ENCODE measurements around the gene ANTKMT.

The ANTKMT gene

GRCh38 chr16:763369-764183, 42.6 kb downstream of the ANTKMT start (continued):
- no peak for TF ChIP-seq ISL1 (CRISPR knock-in tag; IDR thresholded peaks at IDR 0.05)
- no peak for TF ChIP-seq RARB (CRISPR knock-in tag; IDR thresholded peaks at IDR 0.05)

DNA sequence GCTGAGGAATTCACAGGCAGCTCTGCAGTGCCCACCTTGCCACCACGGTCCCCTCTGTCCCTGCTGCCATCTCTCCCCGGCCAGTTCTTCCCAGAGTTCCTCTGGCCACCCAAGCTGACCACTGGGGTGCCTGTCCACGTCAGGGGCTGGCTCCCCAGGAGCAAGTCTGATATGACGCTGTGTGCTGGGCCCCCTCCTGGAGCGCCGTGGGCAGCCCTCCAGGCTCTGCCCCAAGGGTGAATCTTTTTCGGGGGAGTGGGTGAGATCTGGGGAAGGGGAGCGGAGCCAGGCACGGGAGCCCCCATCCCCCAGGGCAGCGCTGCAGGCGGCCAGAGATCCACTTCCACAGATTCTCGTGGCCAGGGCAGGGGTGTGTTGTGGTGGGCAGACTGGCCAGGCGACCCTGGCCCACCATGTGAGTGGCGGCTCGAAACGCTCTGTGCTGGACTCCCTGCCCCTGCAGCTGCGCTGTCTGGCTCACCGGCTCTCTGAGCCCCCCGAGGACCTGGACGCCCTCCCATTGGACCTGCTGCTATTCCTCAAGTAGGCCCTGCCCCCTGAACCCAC, 43.3 kb downstream of the ANTKMT start:
- TF ChIP-seq, protein P1, sequence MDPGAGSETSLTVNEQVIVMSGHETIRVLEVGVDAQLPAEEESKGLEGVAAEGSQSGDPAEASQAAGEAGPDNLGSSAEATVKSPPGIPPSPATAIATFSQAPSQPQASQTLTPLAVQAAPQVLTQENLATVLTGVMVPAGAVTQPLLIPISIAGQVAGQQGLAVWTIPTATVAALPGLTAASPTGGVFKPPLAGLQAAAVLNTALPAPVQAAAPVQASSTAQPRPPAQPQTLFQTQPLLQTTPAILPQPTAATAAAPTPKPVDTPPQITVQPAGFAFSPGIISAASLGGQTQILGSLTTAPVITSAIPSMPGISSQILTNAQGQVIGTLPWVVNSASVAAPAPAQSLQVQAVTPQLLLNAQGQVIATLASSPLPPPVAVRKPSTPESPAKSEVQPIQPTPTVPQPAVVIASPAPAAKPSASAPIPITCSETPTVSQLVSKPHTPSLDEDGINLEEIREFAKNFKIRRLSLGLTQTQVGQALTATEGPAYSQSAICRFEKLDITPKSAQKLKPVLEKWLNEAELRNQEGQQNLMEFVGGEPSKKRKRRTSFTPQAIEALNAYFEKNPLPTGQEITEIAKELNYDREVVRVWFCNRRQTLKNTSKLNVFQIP (CRISPR knock-in tag; IDR thresholded peaks at IDR 0.05; ENCODE audit: borderline replicate concordance, low read depth) = no peak
- no peak for TF ChIP-seq PPARA (CRISPR knock-in tag; IDR thresholded peaks at IDR 0.05; ENCODE audit: borderline replicate concordance)
- TF ChIP-seq, protein P2, sequence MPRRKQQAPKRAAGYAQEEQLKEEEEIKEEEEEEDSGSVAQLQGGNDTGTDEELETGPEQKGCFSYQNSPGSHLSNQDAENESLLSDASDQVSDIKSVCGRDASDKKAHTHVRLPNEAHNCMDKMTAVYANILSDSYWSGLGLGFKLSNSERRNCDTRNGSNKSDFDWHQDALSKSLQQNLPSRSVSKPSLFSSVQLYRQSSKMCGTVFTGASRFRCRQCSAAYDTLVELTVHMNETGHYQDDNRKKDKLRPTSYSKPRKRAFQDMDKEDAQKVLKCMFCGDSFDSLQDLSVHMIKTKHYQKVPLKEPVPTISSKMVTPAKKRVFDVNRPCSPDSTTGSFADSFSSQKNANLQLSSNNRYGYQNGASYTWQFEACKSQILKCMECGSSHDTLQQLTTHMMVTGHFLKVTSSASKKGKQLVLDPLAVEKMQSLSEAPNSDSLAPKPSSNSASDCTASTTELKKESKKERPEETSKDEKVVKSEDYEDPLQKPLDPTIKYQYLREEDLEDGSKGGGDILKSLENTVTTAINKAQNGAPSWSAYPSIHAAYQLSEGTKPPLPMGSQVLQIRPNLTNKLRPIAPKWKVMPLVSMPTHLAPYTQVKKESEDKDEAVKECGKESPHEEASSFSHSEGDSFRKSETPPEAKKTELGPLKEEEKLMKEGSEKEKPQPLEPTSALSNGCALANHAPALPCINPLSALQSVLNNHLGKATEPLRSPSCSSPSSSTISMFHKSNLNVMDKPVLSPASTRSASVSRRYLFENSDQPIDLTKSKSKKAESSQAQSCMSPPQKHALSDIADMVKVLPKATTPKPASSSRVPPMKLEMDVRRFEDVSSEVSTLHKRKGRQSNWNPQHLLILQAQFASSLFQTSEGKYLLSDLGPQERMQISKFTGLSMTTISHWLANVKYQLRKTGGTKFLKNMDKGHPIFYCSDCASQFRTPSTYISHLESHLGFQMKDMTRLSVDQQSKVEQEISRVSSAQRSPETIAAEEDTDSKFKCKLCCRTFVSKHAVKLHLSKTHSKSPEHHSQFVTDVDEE (CRISPR knock-in tag; IDR thresholded peaks at IDR 0.05) = no peak
- TF ChIP-seq ZNF565 (CRISPR knock-in tag; conservative IDR thresholded peaks at IDR 0.05; ENCODE audit: low read depth) = no peak
- TF ChIP-seq SNAI2 (CRISPR knock-in tag; IDR thresholded peaks at IDR 0.05) = no peak
- no peak; the same call in 2 of the 3 replicates for ATAC-seq

DNA sequence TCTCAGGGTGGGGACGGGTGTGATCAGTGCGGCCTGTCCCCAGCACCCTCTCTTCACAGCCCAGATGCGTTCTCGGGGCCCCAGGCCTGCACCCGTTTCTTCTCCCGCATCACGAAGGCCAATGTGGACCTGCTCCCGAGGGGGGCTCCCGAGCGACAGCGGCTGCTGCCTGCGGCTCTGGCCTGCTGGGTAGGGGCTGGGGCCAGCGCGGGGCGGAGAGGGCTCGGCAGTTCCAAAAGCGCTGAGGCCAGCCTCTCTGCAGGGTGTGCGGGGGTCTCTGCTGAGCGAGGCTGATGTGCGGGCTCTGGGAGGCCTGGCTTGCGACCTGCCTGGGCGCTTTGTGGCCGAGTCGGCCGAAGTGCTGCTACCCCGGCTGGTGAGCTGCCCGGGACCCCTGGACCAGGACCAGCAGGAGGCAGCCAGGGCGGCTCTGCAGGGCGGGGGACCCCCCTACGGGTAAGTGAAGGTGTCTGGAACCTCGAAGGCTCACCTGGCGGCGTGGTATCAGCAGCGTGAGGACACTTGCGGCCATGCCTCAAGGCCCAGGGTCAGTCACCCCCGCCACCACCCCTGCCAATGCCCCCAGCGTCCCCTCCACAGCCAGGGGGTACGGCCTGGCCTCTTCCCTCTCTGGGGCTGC, 44.0 kb downstream of the ANTKMT start:
- TF ChIP-seq ZNF8 (CRISPR knock-in tag; IDR thresholded peaks at IDR 0.05) (no peak), RARB (CRISPR knock-in tag; IDR thresholded peaks at IDR 0.05) (no peak), TCF4 (CRISPR knock-in tag; IDR thresholded peaks at IDR 0.05; ENCODE audit: borderline replicate concordance) (no peak), OSR1 (CRISPR knock-in tag; IDR thresholded peaks at IDR 0.05) (no peak), ZFP3 (CRISPR knock-in tag; IDR thresholded peaks at IDR 0.05) (no peak), GLIS3 (CRISPR knock-in tag; IDR thresholded peaks at IDR 0.05) (no peak), ZNF70 (CRISPR knock-in tag; IDR thresholded peaks at IDR 0.05) (no peak), BACH2 (CRISPR knock-in tag; IDR thresholded peaks at IDR 0.05; ENCODE audit: borderline replicate concordance) (no peak), ZNF565 (CRISPR knock-in tag; conservative IDR thresholded peaks at IDR 0.05; ENCODE audit: low read depth) (no peak)
- TF ChIP-seq, protein P3, sequence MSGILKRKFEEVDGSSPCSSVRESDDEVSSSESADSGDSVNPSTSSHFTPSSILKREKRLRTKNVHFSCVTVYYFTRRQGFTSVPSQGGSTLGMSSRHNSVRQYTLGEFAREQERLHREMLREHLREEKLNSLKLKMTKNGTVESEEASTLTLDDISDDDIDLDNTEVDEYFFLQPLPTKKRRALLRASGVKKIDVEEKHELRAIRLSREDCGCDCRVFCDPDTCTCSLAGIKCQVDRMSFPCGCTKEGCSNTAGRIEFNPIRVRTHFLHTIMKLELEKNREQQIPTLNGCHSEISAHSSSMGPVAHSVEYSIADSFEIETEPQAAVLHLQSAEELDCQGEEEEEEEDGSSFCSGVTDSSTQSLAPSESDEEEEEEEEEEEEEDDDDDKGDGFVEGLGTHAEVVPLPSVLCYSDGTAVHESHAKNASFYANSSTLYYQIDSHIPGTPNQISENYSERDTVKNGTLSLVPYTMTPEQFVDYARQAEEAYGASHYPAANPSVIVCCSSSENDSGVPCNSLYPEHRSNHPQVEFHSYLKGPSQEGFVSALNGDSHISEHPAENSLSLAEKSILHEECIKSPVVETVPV (CRISPR knock-in tag; IDR thresholded peaks at IDR 0.05) = no peak
- TF ChIP-seq, protein P1 (CRISPR knock-in tag; IDR thresholded peaks at IDR 0.05; ENCODE audit: borderline replicate concordance, low read depth) = no peak
- TF ChIP-seq, protein P4, sequence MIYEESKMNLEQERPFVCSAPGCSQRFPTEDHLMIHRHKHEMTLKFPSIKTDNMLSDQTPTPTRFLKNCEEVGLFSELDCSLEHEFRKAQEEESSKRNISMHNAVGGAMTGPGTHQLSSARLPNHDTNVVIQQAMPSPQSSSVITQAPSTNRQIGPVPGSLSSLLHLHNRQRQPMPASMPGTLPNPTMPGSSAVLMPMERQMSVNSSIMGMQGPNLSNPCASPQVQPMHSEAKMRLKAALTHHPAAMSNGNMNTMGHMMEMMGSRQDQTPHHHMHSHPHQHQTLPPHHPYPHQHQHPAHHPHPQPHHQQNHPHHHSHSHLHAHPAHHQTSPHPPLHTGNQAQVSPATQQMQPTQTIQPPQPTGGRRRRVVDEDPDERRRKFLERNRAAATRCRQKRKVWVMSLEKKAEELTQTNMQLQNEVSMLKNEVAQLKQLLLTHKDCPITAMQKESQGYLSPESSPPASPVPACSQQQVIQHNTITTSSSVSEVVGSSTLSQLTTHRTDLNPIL (CRISPR knock-in tag; IDR thresholded peaks at IDR 0.05; ENCODE audit: low read depth) = no peak
- no peak for ATAC-seq

GRCh38 chr16:765488-765865, 44.5 kb downstream of the ANTKMT start:
- no peak for ATAC-seq
- TF ChIP-seq PPARA (CRISPR knock-in tag; IDR thresholded peaks at IDR 0.05; ENCODE audit: borderline replicate concordance) (no peak), PATZ1 (CRISPR knock-in tag; IDR thresholded peaks at IDR 0.05; ENCODE audit: borderline replicate concordance) (no peak), ARNTL (CRISPR knock-in tag; IDR thresholded peaks at IDR 0.05; ENCODE audit: borderline replicate concordance, low read depth) (no peak), OSR1 (CRISPR knock-in tag; IDR thresholded peaks at IDR 0.05) (no peak), ZC3H10 (CRISPR knock-in tag; IDR thresholded peaks at IDR 0.05) (no peak), ESRRG (CRISPR knock-in tag; IDR thresholded peaks at IDR 0.05) (no peak)
- TF ChIP-seq, protein P2 (CRISPR knock-in tag; IDR thresholded peaks at IDR 0.05) = no peak
